Heart right ventricle (tissue), 16 donors: Measurements from ENCODE around the gene PATJ. TPM values are rescaled to one million over a fixed set of nuclear protein-coding genes. Genes with fewer than 3 reads are reported as not detected.
A peak's percentile ranks its signal among the peaks of the same experiment; 100 is the strongest.

ENCODE experiments used
- ATAC-seq, 8 donors: fragments of 200-7000 bp; cut with Tn5 transposase; one replicate each; pipeline ENCODE4 v1.9.1; 2020; ENCODE audit warnings: mild to moderate bottlenecking in 8 of 8, moderate library complexity in 8 of 8, moderate number of reproducible peaks in 1 of 8
- DNase-seq, 2 donors: peaks; one replicate each; pipeline ENCODE4 v3.0.0-alpha.2; 2020
- H3K27ac ChIP-seq, 10 donors: fragments of 200-600 bp; sonication (generic) in 2 of 10; one replicate each; pipeline versions ENCODE4 v1.5.0 to v1.8.0; 2020 to 2022; ENCODE audit warnings: mild to moderate bottlenecking in 3 of 10
- H3K27me3 ChIP-seq, 7 donors: fragments of 200-600 bp; one replicate each; pipeline ENCODE4 v1.8.0; 2021 to 2022; ENCODE audit warnings: mild to moderate bottlenecking in 2 of 7
- H3K36me3 ChIP-seq, 9 donors: fragments of 200-600 bp; sonication (generic) in 1 of 9; one replicate each; pipeline versions ENCODE4 v1.5.0 to v1.8.0; 2020 to 2022; ENCODE audit warnings: mild to moderate bottlenecking in 2 of 9
- H3K4me1 ChIP-seq, 9 donors: fragments of 200-600 bp; sonication (generic) in 1 of 9; one replicate each; pipeline versions ENCODE4 v1.5.0 to v1.8.0; 2020 to 2022; ENCODE audit warnings: mild to moderate bottlenecking in 4 of 9
- H3K4me3 ChIP-seq, 10 donors: fragments of 200-600 bp; sonication (generic) in 2 of 10; one replicate each; pipeline versions ENCODE4 v1.5.0 to v1.8.0; 2020 to 2022; ENCODE audit warnings: mild to moderate bottlenecking in 7 of 10, moderate library complexity in 2 of 10
- H3K9me3 ChIP-seq, 11 donors: fragments of 200-600 bp in 10 of 11; sonication (generic) in 2 of 11; one replicate each; pipeline versions ENCODE4 v1.5.0 to v1.8.0; 2013 to 2022; ENCODE audit warnings: mild to moderate bottlenecking in 2 of 11, control low read depth in 1 of 11, moderate library complexity in 1 of 11
- WGBS, 2 donors: extraction: QIAGEN DNeasy Blood & Tissue Kit; methylation state at CpG; one replicate each; pipeline ENCODE4 v1.1.7; 2013; ENCODE audit warnings: inconsistent platforms in 1 of 2; 5-methylcytosine and 5-hydroxymethylcytosine counted together
- intact Hi-C, 10 donors: fragments of 100-400 bp; cut with DNase I; formaldehyde crosslinking; loops; one replicate each; pipeline versions ENCODE4 v1.11.1 to v1.14.2; 2022
- polyA plus RNA-seq, 2 donors: library from polyadenylated mRNA; stranded (reverse); fragments of 200-250 nt; gene quantifications; one replicate each; pipeline ENCODE4 v1.2.3, GENCODE V29; 2013
- total RNA-seq, 10 donors: library from RNA; stranded (reverse); fragmentation: NEBNext Ultra II Directional in 3 of 10; extraction: Animal tissue kit (Norgen Biotek cat#: 25700) in 3 of 10; gene quantifications; one replicate each; pipeline versions ENCODE4 v1.2.1 to v1.2.4, GENCODE V29; 2021 to 2023
- TF ChIP-seq, protein P1 (sequence below), 9 donors: fragments of 200-600 bp; sonication (generic) in 2 of 9; IDR thresholded peaks; one replicate each; pipeline versions ENCODE4 v1.5.0 to v1.8.0; 2021 to 2022; ENCODE audit warnings: antibody characterized with exemption in 9 of 9, mild to moderate bottlenecking in 5 of 9, moderate library complexity in 1 of 9
- donor health status: Arrhythmogenic right ventricular cardiomyopathy.
- donor health status: ischemic (EF 13 %, LVEDD 7.1; RV severe dilation, severe dysfunction).
- donor health status: healthy with polysubstance abuse.
- donor health status: DM: no; HTN: yes; CAD: no.
- donor health status: DM: no; HTN: no; CAD: no.
- donor health status: ischemic (EF 25% LVEDD 6.9; RV normal size, moderate dysfunction).
- donor health status: ischemic (EF 25% LVEDD 5.7; RV mildly dilated, moderate dysfunction).
- donor health status: healthy.
- donor health status: DM: yes; HTN: yes; CAD: no.
- donor health status: Ischemic cardiomyopathy.
- donor health status: ischemic (EF 35%, LVEDD 5.7; RV mildly dilated, moderate dysfunction).
- donor health status: nonischemic (EF 11% LVEDD 7.7; RV severe dilation, severe dysfunction).
- donor health status: DM: yes; HTN: yes; CAD: no.
- donor health status: PGD.
- donor health status: ischemic (EF 29% LVEDD 5.4; RV normal size, mild dysfunction).
- donor health status: nonischemic (EF 23%, LVEDD 6.1; RV moderate dilation, normal function).

Gene PATJ
- total and polyA plus RNA-seq, 12 donors, result 3.7 to 213 (median 119) TPM

DNA sequence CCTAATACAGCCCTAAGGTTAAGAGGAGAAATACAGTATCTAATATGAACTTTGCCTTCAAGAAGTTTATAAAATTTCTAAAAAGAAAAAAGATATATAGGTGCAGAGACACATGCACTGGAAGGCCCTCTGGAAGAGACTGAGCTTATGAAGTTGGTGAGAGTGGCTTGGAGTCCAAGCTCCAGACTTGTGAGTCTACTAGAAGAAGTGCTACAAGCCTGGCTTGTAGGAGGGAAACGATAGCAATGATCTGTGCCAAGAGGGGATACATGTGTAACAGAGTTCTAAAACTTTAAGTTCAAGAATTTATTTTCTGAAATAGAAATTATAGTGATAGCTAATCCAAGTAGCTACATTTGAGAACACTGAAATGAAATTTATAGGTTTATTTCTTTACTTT lies 213.0 kb downstream of the PATJ start:
- Histone ChIP-seq H3K9me3 (no peaks in the 10 kb centered on the region), H3K4me1 (peaks cover 0 to 21% (median 0%) of the 10 kb centered on the region in 9 donors), H3K27ac (peak overlapping the region in 3 of 10 donors; percentile 51 to 86 (median 80)), H3K27me3 (no peaks in the 10 kb centered on the region), H3K4me3 (no peak overlapping the region), H3K36me3 (no peaks in the 10 kb centered on the region)
- WGBS, 2 donors, result 69 to 97% methylated on average over 1 of the region's 1 CpG
- TF ChIP-seq, protein P1, sequence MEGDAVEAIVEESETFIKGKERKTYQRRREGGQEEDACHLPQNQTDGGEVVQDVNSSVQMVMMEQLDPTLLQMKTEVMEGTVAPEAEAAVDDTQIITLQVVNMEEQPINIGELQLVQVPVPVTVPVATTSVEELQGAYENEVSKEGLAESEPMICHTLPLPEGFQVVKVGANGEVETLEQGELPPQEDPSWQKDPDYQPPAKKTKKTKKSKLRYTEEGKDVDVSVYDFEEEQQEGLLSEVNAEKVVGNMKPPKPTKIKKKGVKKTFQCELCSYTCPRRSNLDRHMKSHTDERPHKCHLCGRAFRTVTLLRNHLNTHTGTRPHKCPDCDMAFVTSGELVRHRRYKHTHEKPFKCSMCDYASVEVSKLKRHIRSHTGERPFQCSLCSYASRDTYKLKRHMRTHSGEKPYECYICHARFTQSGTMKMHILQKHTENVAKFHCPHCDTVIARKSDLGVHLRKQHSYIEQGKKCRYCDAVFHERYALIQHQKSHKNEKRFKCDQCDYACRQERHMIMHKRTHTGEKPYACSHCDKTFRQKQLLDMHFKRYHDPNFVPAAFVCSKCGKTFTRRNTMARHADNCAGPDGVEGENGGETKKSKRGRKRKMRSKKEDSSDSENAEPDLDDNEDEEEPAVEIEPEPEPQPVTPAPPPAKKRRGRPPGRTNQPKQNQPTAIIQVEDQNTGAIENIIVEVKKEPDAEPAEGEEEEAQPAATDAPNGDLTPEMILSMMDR (IDR thresholded peaks at IDR 0.05), result no peak
- intact Hi-C loops, result loop anchor here in 5 of 10 donors (10.0 kb wide), 3 partner anchors 70 to 120 kb away; no protein-coding TSS in a partner anchor
- no peak for ATAC-seq
- DNase-seq, result no peak

- Histone ChIP-seq H3K4me3 (peak overlapping the region in 4 of 10 donors; percentile 5 to 23 (median 12)), H3K9me3 (no peaks in the 10 kb centered on the region), H3K27me3 (no peaks in the 10 kb centered on the region), H3K27ac (peak overlapping the region in 7 of 10 donors; percentile 14 to 86 (median 50)), H3K4me1 (peaks cover 0 to 14% (median 0%) of the 10 kb centered on the region in 9 donors), H3K36me3 (no peaks in the 10 kb centered on the region)
- TF ChIP-seq, protein P1 (IDR thresholded peaks at IDR 0.05), result no peak
- 68 to 84% methylated on average over 6 of the region's 6 CpGs for WGBS, 2 donors
- ATAC-seq (peak in 1 of 8 donors; percentile 33), DNase-seq (no peak)
- intact Hi-C loops, result loop anchor here in 5 of 10 donors (10.0 kb wide), 3 partner anchors 71 to 119 kb away; no protein-coding TSS in a partner anchor
Measured at GRCh38 chr1:61956016-61956645, 213.9 kb downstream of the PATJ start.

GRCh38 chr1:61956784-61957183 lies 214.5 kb downstream of the PATJ start:
- Histone ChIP-seq H3K27ac (peak overlapping the region in 6 of 10 donors; percentile 17 to 86 (median 50)), H3K27me3 (no peaks in the 10 kb centered on the region), H3K4me1 (peaks cover 0 to 9% (median 0%) of the 10 kb centered on the region in 9 donors), H3K4me3 (peak overlapping the region in 4 of 10 donors; percentile 5 to 23 (median 12)), H3K9me3 (no peaks in the 10 kb centered on the region), H3K36me3 (no peaks in the 10 kb centered on the region)
- WGBS, 2 donors, result 51 to 62% methylated on average over 2 of the region's 2 CpGs
- TF ChIP-seq, protein P1 (IDR thresholded peaks at IDR 0.05), result no peak
- intact Hi-C loops, result loop anchor here in 5 of 10 donors (10.0 kb wide), 3 partner anchors 72 to 118 kb away; no protein-coding TSS in a partner anchor
- ATAC-seq, result no peak
- no peak for DNase-seq

GRCh38 chr1:61961009-61961408 lies 218.7 kb downstream of the PATJ start:
- peak in 1 of 8 donors; percentile 48 for ATAC-seq
- peaks cover 0 to 9% (median 0%) of the 10 kb centered on the region in 9 donors for H3K4me1 ChIP-seq
- intact Hi-C loops, result no loop called here
- H3K9me3 ChIP-seq, result no peaks in the 10 kb centered on the region
- no peak overlapping the region for H3K27ac ChIP-seq
- no peak for DNase-seq
- H3K27me3 ChIP-seq, result no peaks in the 10 kb centered on the region
- no peak overlapping the region for H3K4me3 ChIP-seq
- TF ChIP-seq, protein P1 (IDR thresholded peaks at IDR 0.05), result no peak
- 87 to 88% methylated on average over 3 of the region's 3 CpGs for WGBS, 2 donors
- H3K36me3 ChIP-seq, result no peaks in the 10 kb centered on the region
